Stimulated activated CD8-positive, alpha-beta memory T cell treated with anti-CD3 and anti-CD28 coated beads, Interleukin-15, amount 100 ng/mL, for 48 hours (primary cell): ENCODE data around the gene STK40.
A peak's percentile ranks its signal among the peaks of the same experiment; 100 is the strongest.

Experiments used
- DNase-seq, 2 donors: peaks; one replicate each; pipeline ENCODE4 v3.0.0-alpha.2; 2020; ENCODE audit warnings: low read depth in 2 of 2

The STK40 gene

GRCh38 chr1:36385410-36386264, at the start of gene STK40:
STK40 (minus strand) TSS chr1:36385924; CDS start chr1:36361332, 24,592 bp downstream.
- peak; percentile 97 for DNase-seq

DNA sequence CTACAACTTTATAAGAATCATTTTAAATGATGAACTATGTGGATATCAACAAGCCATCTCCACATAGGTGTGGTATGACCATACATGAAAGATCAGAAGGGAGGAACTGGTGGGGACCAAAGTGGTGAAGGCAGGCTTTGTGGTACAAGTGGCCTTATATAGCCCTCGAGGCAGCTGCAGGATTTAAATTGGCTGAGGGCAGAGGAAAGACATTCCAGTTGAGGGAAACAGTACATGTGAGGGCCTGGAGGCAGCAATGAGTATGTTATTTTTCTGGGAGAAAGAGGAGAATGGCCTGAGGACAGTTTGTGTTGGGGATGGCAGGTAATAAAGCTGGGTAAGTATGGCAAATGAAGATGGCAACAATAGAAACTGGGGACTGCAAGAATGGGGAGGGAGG, 47.4 kb upstream of the STK40 start:
- no peak for DNase-seq

- DNase-seq: no peak
Measured at GRCh38 chr1:36432616-36433015, 46.9 kb upstream of the STK40 start.

DNA sequence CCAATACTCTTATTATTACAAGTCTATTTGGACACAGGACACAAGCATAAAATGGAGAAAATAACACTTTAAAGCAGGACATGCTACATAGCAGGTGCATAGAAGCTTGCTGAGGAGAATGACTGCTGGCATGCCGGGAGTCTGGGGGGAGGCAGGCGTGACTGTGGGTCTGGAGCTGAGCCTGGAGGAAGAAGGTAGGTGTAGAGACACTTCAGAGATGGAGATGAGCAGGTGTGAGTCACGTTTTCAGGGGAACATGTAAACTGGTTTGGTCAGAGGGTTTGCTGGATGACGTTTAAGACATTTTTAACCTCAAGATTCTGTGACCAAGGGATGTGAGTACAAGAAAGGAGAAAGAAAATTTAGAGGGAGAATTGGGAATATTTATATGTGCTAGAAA, 40.1 kb upstream of the STK40 start:
- no peak for DNase-seq

DNA sequence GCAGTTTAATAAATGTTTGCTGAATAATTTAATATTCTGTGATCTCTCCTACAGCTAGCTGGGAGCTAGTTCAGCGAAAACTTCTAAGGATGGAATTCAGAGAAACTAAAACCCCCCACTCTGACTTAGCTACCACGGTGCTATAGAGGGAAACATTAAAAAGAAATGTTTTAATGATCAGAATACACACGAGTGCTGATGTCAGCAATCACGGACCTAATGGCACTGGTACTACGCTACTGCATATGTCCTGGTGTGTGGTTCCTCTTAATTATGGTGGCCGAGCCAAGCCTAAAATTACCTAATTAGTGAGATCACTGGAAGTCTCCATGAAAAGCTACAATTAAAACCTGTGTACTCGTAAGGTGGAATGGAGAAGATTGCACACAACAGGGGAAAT, 35.9 kb upstream of the STK40 start:
- no peak for DNase-seq

DNA sequence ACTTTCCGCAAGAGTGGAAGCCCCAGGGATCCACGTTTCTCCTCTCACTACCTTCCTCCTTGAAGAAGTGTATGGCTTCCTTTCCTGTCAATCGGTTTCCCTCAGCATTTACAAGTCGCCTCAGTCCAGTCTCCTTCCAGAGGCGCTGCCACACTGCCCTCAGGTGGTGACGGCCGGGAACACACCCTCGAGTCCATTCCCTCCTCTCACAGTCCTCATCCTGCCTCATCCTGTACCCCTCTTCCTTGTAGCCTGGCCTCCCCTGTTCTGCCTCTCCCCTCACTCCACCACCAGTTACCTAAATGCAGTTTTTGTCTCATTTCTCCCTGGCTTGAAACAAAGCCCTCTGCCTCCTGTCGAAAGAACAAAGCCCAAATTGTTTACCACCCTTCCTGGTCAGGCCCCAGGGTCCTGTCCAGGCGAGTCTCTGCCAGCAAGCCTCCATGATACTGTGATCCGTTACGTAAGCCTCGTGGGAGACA, 35.2 kb upstream of the STK40 start:
- DNase-seq: peak; percentile 77 to 78

GRCh38 chr1:36420409-36420808, 34.7 kb upstream of the STK40 start:
- no peak for DNase-seq

DNA sequence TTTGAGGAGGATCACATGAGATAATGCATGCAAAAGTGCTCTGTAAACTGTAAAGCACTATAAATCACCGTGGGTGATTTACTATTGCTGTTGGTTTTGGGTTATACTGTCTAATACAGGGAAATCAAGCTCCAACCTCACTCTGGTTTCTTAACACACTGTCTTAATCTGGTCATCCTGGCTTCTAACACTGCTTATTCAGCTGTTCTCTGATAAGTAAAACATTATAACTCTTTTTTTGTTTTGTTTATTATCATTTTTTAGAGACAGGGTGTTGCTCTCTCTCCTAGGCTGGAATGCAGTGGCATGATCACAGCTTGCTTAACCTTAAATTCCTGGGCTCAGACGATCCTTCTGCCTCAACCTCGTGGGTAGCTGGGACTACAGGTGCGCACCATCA, 33.8 kb upstream of the STK40 start:
- no peak for DNase-seq

DNA sequence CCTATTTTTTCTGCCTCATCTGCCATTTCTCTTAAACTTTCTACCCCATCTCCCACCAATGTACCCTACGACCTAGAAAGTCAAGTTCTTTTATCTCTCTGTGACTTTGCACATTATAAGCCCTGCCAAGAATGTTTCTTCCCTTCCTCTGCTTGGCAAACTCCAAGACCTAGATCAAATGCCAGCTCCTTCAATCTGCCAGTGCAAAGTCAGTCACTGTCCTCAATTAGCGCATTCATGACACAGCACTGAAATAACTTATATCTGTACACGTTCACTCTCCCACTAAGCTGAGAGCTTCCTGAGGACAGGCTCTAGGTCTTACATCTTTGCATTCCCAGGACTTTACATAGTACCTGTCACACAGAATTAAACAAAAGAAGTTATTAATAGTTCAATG, 33.4 kb upstream of the STK40 start:
- no peak for DNase-seq

DNA sequence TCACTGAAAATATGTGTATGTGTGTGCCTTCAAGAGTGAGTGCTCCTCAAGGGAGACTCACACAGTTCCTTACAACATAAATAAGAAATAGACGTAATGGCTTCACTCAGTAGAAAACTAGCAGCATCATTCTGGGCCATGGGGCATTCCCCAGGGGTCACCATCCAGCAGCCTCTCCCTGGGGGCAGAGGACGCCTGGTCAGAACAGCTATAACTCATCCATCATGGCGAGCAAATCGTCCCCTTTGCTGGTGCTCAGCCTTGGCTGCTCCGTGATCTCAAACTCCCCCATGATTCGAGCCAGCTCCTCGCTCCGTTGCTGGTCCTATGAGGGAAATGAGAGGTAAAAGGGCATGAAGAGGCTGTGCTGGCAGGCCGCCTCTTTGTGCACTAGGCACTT, 32.2 kb upstream of the STK40 start:
- no peak for DNase-seq

DNA sequence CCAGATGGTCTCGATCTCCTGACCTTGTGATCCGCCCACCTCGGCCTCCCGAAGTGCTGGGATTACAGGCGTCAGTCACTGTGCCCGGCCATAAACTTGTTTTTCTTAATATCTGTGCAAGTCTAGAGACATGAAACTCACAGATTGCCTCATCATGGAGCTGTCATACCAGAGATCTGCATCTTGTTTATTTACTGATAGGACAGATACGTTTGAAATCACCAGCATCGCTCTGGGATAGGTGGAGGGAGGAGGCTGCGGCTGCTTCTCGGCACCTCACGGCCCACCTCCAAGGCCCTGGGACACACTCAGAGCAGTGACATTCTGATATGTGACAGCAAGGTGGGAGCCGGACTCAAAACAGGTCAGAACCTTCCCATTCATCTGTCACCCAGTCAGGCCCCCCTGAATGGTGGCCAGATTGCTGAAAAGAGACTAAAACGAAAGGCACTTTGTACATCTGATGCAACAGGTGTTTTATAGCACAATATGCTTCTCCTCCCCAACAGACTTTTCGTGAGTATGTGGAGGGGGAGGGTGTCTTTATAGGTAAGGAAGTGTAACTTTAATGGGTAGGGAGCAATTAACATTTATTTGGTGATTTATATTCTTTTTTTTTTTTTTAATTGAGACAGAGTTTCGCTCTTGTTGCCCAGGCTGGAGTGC, 30.1 kb upstream of the STK40 start:
- DNase-seq: no peak

DNA sequence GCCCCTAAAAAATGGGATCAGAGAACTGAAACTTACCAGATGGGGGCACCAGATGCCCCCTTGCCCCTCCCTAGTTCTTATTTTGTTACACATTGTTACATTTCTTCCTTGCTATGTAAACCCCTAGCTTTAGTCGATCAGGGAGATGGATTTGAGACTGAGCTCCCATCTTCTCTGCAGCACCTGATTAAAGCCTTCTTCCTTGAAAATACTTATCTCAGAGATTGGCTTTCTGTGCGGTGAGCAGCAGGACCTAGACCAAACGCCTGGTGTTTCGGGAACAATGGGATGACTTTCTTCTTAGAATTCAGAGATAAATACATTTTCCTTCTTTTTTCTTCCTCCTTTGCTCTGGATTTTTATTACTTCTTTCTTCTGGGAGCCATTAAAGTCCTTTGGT, 28.7 kb upstream of the STK40 start:
- no peak for DNase-seq

GRCh38 chr1:36411674-36412648, 26.2 kb upstream of the STK40 start:
- peak; percentile 24 to 44 for DNase-seq

- DNase-seq: no peak
Measured at GRCh38 chr1:36408479-36408878, 22.8 kb upstream of the STK40 start.

DNA sequence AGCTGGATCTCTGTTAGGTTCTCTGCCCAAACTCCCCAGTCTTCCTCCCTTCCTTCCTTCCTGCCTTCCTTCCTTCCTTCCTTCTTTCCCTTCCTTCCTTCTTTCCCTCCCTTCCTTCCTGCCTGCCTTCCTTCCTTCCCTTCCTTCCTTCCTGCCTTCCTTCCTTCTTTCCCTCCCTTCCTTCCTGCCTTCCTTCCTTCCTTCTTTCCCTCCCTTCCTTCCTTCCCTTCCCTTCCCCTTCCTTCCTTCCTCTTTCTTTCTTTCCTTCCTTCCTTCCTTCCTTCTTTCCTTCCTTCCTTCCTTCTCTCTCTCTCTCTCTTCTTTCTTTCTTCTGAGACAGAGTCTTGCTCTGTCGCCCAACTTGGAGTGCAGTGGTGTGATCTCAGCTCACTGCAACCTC, 20.7 kb upstream of the STK40 start:
- no peak for DNase-seq

DNA sequence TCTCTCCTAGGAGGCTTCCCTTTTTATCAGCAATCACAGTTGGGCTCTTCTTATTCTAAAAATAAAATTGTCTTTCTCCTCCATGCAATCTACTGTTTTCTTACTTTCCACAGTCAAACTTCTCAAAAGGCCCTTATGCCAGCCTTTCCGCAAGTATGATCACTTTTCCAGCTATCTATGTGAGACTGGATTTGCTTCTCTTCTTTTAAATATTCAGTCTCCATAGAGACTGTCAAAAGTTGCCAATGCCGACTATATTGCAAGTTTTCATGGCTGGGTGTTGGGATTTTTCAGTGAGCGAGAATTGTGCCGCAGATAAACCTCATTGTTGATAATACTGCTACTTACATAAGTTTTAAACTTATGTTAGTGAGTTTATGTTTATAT, 16.8 kb upstream of the STK40 start:
- no peak for DNase-seq

DNA sequence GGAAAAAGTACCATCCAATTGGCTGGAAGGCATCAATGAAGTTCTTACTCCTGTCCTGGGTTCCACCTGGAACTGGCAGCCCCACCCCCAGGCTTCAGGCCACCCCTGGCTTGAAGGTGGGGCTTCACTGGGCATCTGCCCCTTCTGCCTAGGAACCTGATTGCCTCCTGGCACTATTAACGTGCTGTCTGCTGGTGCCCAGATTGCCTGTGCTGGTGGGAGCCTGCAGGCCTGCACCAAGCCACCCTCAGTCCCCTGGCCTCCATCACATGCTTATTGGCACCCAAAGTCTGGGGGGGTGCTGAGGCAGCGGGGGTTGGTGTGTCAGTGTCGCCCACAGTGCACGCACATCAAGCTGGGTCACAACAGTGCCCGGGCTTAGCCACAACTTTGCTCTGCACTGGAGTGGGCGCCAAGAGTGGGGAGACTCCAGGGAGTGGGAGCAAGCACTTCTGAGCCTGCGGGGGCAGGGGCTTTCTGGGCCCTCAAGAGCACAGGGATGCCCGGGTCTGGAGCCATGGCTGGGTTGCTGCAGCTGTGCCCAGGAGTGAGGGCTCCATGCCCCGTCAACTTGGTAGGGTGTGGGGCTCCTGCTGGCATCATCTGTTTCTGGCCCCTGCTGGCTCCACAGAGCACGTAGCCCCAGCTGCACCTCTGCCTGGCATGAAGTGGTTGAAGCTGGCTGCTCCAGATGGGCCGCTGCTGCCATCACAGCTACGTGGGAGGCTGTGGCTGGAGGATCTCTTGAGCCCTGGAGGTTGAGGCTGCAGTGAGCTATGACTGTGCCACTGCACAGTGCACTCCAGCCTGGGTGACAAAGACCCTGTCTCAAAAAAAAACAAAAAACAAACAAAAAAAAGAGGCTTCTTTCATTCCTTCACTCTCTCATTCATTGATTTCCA, 16.1 kb upstream of the STK40 start:
- no peak for DNase-seq

GRCh38 chr1:36400825-36401601, 15.3 kb upstream of the STK40 start:
- DNase-seq: peak; percentile 57 to 78

- no peak for DNase-seq
Measured at GRCh38 chr1:36400514-36400824, 14.7 kb upstream of the STK40 start.

DNA sequence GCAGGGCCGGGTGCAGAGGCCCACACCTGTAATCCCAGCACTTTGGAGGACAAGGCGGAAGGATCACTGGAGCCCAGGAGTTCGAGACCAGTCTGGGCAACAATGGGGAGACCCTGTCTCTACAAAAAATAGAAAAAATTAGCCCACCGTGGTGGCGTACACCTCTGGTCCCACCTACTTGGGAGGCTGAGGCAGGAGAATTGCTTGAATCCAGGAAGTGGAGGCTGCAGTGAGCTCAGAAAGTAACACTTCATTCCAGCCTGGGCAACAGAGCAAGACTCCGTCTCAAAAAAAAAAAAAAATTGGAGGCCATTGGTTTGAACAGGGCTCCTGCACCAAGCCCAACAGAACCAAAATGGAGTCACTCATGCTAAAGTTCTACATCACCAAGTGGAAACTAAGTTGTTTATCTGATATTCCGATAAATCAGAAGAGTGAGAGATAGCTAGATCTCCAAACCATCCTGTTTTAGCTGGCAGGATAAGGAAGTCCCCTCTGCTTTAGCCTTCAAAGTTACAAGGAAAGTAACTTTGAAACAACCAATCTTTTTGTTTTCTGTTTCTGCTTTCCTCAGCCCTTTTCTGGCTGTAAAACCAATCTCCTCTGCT, 12.8 kb upstream of the STK40 start:
- DNase-seq: no peak
